Calu3 (cell line): ENCODE measurements around the gene DOK7. TPM values are rescaled to one million over a fixed set of nuclear protein-coding genes. Genes with fewer than 3 reads are reported as not detected.

Source experiments
- BruUV-seq: library from RNA; stranded (reverse); fragments of 400-500 nt; replicated peaks from 2 replicates; lab custom pipeline; 2021; lab: Mats Ljungman, UMichigan
- CTCF ChIA-PET: fragments of 300-600 bp; sonication (Branson Sonifier 250); formaldehyde crosslinking; loops from one replicate; lab custom pipeline; 2022; ENCODE audit warnings: antibody characterized with exemption; lab: Charles Lee
- DNase-seq: peaks from one replicate; pipeline ENCODE4 v3.0.0; 2022
- H3K27ac Mint-ChIP-seq: one replicate; pipeline ENCODE4 v1.8.0; 2022; ENCODE audit warnings: mixed read lengths; ENCODE audit not compliant: unreplicated experiment
- H3K27me3 Mint-ChIP-seq: one replicate; pipeline ENCODE4 v1.8.0; 2022; ENCODE audit warnings: mixed read lengths; ENCODE audit not compliant: unreplicated experiment
- H3K36me3 Mint-ChIP-seq: one replicate; pipeline ENCODE4 v1.8.0; 2022; ENCODE audit warnings: mild to moderate bottlenecking, moderate library complexity, mixed read lengths; ENCODE audit not compliant: insufficient read depth, unreplicated experiment
- H3K4me1 Mint-ChIP-seq: one replicate; pipeline ENCODE4 v1.8.0; 2022; ENCODE audit warnings: mild to moderate bottlenecking, low read depth, mixed read lengths; ENCODE audit not compliant: unreplicated experiment
- H3K4me3 Mint-ChIP-seq: one replicate; pipeline ENCODE4 v1.8.0; 2022; ENCODE audit warnings: mild to moderate bottlenecking, low read depth, moderate library complexity, mixed read lengths; ENCODE audit not compliant: unreplicated experiment
- H3K9me3 Mint-ChIP-seq: one replicate; pipeline ENCODE4 v1.8.0; 2022; ENCODE audit warnings: low read depth, mixed read lengths; ENCODE audit not compliant: unreplicated experiment
- CTCF ChIP-seq: fragments of 200-600 bp; IDR thresholded peaks from one replicate; pipeline ENCODE4 v1.8.0; 2022; ENCODE audit warnings: antibody characterized with exemption; ENCODE audit not compliant: unreplicated experiment
- intact Hi-C: fragments of 100-400 bp; cut with micrococcal nuclease; formaldehyde crosslinking; loops from one replicate; pipeline ENCODE4 v1.10.0; 2022; ENCODE audit not compliant: unreplicated experiment
- total RNA-seq: library from RNA; stranded (reverse); gene quantifications from 2 replicates; pipeline ENCODE4 v1.2.3, GENCODE V29; 2022

The DOK7 gene
- total RNA-seq, 1 experiment from 2014 or later = 2.7 TPM

- Mint-ChIP-seq H3K27ac (no peak overlapping the region), H3K4me1 (no peaks in the 10 kb centered on the region), H3K4me3 (peak overlapping the region; percentile 62), H3K9me3 (no peaks in the 10 kb centered on the region), H3K36me3 (peaks cover 8% of the 10 kb centered on the region), H3K27me3 (no peaks in the 10 kb centered on the region)
- BruUV-seq = no TSS peak
- DNase-seq = no peak
- CTCF ChIA-PET = interaction anchor here (0.6 kb wide), 1 partner anchor 429 kb away, joined by 4 read pairs; no protein-coding TSS in a partner anchor
- intact Hi-C loops = no loop called here
- TF ChIP-seq CTCF = no peak
Measured at GRCh38 chr4:3463556-3464348, 646 bp downstream of the DOK7 start.

DNA sequence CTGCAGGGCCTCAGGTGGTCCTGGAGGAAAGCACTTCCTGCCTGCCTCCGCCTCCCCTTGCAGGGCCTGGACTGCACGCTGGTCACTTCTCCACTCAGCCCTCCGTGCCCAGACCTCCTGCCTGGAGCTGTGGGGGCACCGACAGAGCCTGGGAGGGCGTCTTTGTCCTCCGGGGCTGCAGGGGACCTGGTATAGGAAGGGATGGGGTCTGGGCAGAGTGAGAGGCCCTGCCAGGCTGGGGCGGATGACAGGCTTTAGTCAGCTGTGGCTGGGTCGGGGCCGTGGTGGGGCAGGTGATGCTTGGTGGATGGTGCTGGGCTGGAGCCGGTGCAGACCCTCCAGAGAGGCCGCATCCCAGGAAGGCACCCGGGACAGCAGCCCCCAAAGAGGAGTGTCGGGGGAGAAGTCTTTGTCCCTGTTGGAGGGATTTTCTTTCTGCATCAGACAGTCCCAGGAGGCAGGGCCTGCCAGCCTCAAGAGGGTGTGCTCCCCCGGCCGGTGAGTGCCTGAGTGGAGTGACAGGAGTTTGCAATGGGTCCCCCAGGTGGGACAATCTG, 1.3 kb downstream of the DOK7 start:
- no peak for DNase-seq
- H3K27ac Mint-ChIP-seq = no peak overlapping the region
- CTCF ChIA-PET = interaction anchor here (0.6 kb wide), 1 partner anchor 429 kb away, joined by 4 read pairs; no protein-coding TSS in a partner anchor
- BruUV-seq = no TSS peak
- H3K27me3 Mint-ChIP-seq = no peaks in the 10 kb centered on the region
- no peak overlapping the region for H3K4me3 Mint-ChIP-seq
- no peaks in the 10 kb centered on the region for H3K9me3 Mint-ChIP-seq
- peaks cover 8% of the 10 kb centered on the region for H3K36me3 Mint-ChIP-seq
- H3K4me1 Mint-ChIP-seq = no peaks in the 10 kb centered on the region
- no peak for TF ChIP-seq CTCF
- intact Hi-C loops = no loop called here

- CTCF ChIA-PET = no interaction called here
- H3K27me3 Mint-ChIP-seq = no peaks in the 10 kb centered on the region
- H3K9me3 Mint-ChIP-seq = no peaks in the 10 kb centered on the region
- H3K4me1 Mint-ChIP-seq = peaks cover 3% of the 10 kb centered on the region
- H3K4me3 Mint-ChIP-seq = no peak overlapping the region
- intact Hi-C loops = no loop called here
- H3K36me3 Mint-ChIP-seq = peaks cover 8% of the 10 kb centered on the region
- no peak for DNase-seq
- H3K27ac Mint-ChIP-seq = no peak overlapping the region
- no peak for TF ChIP-seq CTCF
- no TSS peak for BruUV-seq
Measured at GRCh38 chr4:3464911-3465697, 2.0 kb downstream of the DOK7 start.
